OCI-LY1 (cell line): ENCODE data around the gene C2orf68.

Source experiments
- EZH2 ChIP-seq: fragments of 200-600 bp; sonication (generic), shearing (Covaris generic); IDR thresholded peaks from 2 replicates; pipeline ENCODE4 v1.8.0; 2017; ENCODE audit warnings: borderline replicate concordance, mixed run types, mild to moderate bottlenecking, antibody characterized with exemption, low read length, moderate library complexity, mixed read lengths
- TF ChIP-seq, protein P1 (sequence below): fragments of 200-600 bp; sonication (generic), shearing (Covaris generic); IDR thresholded peaks from 2 replicates; pipeline ENCODE4 v1.5.1; 2017; ENCODE audit warnings: mild to moderate bottlenecking, antibody characterized with exemption, low read length, moderate library complexity, mixed read lengths

DNA sequence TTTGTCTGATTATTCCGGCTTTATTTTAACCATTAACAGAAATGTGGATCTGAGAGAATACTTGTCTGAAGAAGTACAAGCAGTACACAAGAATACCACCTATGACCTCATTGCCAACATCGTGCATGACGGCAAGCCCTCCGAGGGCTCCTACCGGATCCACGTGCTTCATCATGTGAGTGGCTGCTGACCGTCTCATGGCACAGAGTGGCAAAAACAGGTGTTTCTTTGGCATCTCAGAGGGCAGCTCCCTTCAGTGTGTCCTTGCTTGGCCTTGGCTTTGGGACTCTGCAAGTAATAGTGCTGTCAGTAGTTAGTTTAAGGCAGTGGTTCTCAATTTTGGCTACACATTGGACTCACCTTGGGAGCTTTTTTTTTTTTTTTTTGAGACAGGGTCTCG, 33.0 kb upstream of the C2orf68 start:
- TF ChIP-seq, protein P1, sequence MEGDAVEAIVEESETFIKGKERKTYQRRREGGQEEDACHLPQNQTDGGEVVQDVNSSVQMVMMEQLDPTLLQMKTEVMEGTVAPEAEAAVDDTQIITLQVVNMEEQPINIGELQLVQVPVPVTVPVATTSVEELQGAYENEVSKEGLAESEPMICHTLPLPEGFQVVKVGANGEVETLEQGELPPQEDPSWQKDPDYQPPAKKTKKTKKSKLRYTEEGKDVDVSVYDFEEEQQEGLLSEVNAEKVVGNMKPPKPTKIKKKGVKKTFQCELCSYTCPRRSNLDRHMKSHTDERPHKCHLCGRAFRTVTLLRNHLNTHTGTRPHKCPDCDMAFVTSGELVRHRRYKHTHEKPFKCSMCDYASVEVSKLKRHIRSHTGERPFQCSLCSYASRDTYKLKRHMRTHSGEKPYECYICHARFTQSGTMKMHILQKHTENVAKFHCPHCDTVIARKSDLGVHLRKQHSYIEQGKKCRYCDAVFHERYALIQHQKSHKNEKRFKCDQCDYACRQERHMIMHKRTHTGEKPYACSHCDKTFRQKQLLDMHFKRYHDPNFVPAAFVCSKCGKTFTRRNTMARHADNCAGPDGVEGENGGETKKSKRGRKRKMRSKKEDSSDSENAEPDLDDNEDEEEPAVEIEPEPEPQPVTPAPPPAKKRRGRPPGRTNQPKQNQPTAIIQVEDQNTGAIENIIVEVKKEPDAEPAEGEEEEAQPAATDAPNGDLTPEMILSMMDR: no peak
- TF ChIP-seq EZH2: no peak
